ENCODE results near the gene EDN2.

Gene EDN2

GRCh38 chr1:41485605-41486004, 1.1 kb upstream of the EDN2 start:
- no peak for TF ChIP-seq Cebpa-rat (IDR thresholded peaks at IDR 0.05)
- Histone ChIP-seq H3K4me3 (no peak overlapping the region), H4K20me1 (no peaks in the 10 kb centered on the region; a peak in 1 of 22 replicates), H3K4me1 (peaks cover 37 to 60% (median 56%) of the 10 kb centered on the region in 10 experiments), H3K27me3 (no peaks in the 10 kb centered on the region), H3K9me3 (replicated peaks in 1 of 11) (no peaks in the 10 kb centered on the region), H3K4me2 (peak overlapping the region; percentile 36 to 91 (median 76)), H3K27ac (no peak overlapping the region), H3K36me3 (no peaks in the 10 kb centered on the region), H3K9ac (no peak overlapping the region)

- peak overlapping the region in 9 of 11 experiments; percentile 36 to 91 (median 76); a peak in 17 of 22 replicates for H3K4me2 ChIP-seq
- TF ChIP-seq Cebpa-rat (IDR thresholded peaks at IDR 0.05): no peak
- H3K27ac ChIP-seq: no peak overlapping the region
- H3K9me3 ChIP-seq (replicated peaks in 1 of 11): no peaks in the 10 kb centered on the region
- peaks cover 37 to 64% (median 58%) of the 10 kb centered on the region in 10 experiments for H3K4me1 ChIP-seq
- no peaks in the 10 kb centered on the region for H3K36me3 ChIP-seq
- H3K9ac ChIP-seq: no peak overlapping the region
- no peaks in the 10 kb centered on the region; a peak in 1 of 22 replicates for H4K20me1 ChIP-seq
- H3K27me3 ChIP-seq: no peaks in the 10 kb centered on the region
- H3K4me3 ChIP-seq: no peak overlapping the region
Observed at GRCh38 chr1:41483960-41484401, 502 bp downstream of the EDN2 start.

GRCh38 chr1:41483001-41483850, 1.3 kb downstream of the EDN2 start:
- Histone ChIP-seq H3K9me3 (replicated peaks in 1 of 11) (no peaks in the 10 kb centered on the region), H3K27me3 (no peaks in the 10 kb centered on the region), H3K4me1 (peaks cover 37 to 70% (median 60%) of the 10 kb centered on the region in 10 experiments), H3K27ac (peak overlapping the region in 2 of 11 experiments; percentile 27 to 47; a peak in 3 of 22 replicates), H3K4me3 (no peak overlapping the region), H3K36me3 (no peaks in the 10 kb centered on the region), H3K4me2 (peak overlapping the region in 10 of 11 experiments; percentile 5 to 77 (median 53); a peak in 16 of 22 replicates), H3K9ac (0 out of 22 replicates have a peak overlapping the region, but pooled peaks of 1 of the 11 experiments have one; percentile 24), H4K20me1 (no peaks in the 10 kb centered on the region; a peak in 1 of 22 replicates)
- TF ChIP-seq Cebpa-rat (IDR thresholded peaks at IDR 0.05): no peak

GRCh38 chr1:41482001-41482765, 2.3 kb downstream of the EDN2 start:
- Histone ChIP-seq H3K9me3 (replicated peaks in 1 of 11) (no peaks in the 10 kb centered on the region), H3K36me3 (no peaks in the 10 kb centered on the region), H3K27ac (peak overlapping the region in 5 of 11 experiments; percentile 1 to 47 (median 35); a peak in 5 of 22 replicates), H3K9ac (peak overlapping the region in 2 of 11 experiments; percentile 18 to 24; a peak in 2 of 22 replicates), H3K4me1 (peaks cover 31 to 72% (median 59%) of the 10 kb centered on the region in 10 experiments), H3K27me3 (no peaks in the 10 kb centered on the region), H4K20me1 (peaks cover 0 to 2% (median 0%) of the 10 kb centered on the region in 11 experiments; a peak in 1 of 22 replicates), H3K4me3 (no peak overlapping the region), H3K4me2 (peak overlapping the region in 10 of 11 experiments; percentile 5 to 77 (median 53); a peak in 17 of 22 replicates)
- TF ChIP-seq Cebpa-rat (IDR thresholded peaks at IDR 0.05): no peak

- TF ChIP-seq Cebpa-rat (IDR thresholded peaks at IDR 0.05): no peak
- H3K36me3 ChIP-seq: no peaks in the 10 kb centered on the region
- no peaks in the 10 kb centered on the region for H3K27me3 ChIP-seq
- no peak overlapping the region for H3K27ac ChIP-seq
- H3K9ac ChIP-seq: no peak overlapping the region
- no peak overlapping the region for H3K4me2 ChIP-seq
- peaks cover 0 to 10% (median 0%) of the 10 kb centered on the region in 11 experiments; a peak in 1 of 22 replicates for H4K20me1 ChIP-seq
- no peak overlapping the region for H3K4me3 ChIP-seq
- no peaks in the 10 kb centered on the region for H3K9me3 ChIP-seq (replicated peaks in 1 of 11)
- peaks cover 25 to 72% (median 58%) of the 10 kb centered on the region in 10 experiments for H3K4me1 ChIP-seq
Observed at GRCh38 chr1:41481109-41481775, 3.2 kb downstream of the EDN2 start.

- Histone ChIP-seq H4K20me1 (0 out of 22 replicates have a peak, but pooled peaks cover 0 to 10% (median 0%) of the 10 kb centered on the region in 11 experiments), H3K27me3 (no peaks in the 10 kb centered on the region), H3K9me3 (replicated peaks in 1 of 11) (no peaks in the 10 kb centered on the region), H3K27ac (no peak overlapping the region), H3K4me1 (peaks cover 17 to 64% (median 50%) of the 10 kb centered on the region in 10 experiments), H3K36me3 (no peaks in the 10 kb centered on the region), H3K4me2 (no peak overlapping the region), H3K9ac (no peak overlapping the region), H3K4me3 (no peak overlapping the region)
- no peak for TF ChIP-seq Cebpa-rat (IDR thresholded peaks at IDR 0.05)
Observed at GRCh38 chr1:41480204-41481108, 4.0 kb downstream of the EDN2 start.

GRCh38 chr1:41479808-41480160, 4.7 kb downstream of the EDN2 start:
- Histone ChIP-seq H3K36me3 (no peaks in the 10 kb centered on the region), H3K4me1 (peaks cover 10 to 57% (median 43%) of the 10 kb centered on the region in 10 experiments; a peak in 19 of 20 replicates), H4K20me1 (0 out of 22 replicates have a peak, but pooled peaks cover 0 to 10% (median 0%) of the 10 kb centered on the region in 11 experiments), H3K4me3 (no peak overlapping the region), H3K9ac (no peak overlapping the region), H3K9me3 (replicated peaks in 1 of 11) (no peaks in the 10 kb centered on the region), H3K27ac (no peak overlapping the region), H3K4me2 (no peak overlapping the region), H3K27me3 (no peaks in the 10 kb centered on the region)
- no peak for TF ChIP-seq Cebpa-rat (IDR thresholded peaks at IDR 0.05)

Measured in BLaER1 treated with 17β-estradiol and CSF1 and Interleukin-3, amounts not matched to agents 10 nM and 100 nM (cell line).